OCI-M2 (cell line): ENCODE results near the gene FAM20B.

Source experiments
- DNase-seq: peaks from one replicate; lab custom pipeline; 2025; ENCODE audit not compliant: unreplicated experiment; lab: John Stamatoyannopoulos, UW

Gene FAM20B

GRCh38 chr1:179090923-179091322, 65.2 kb downstream of the FAM20B start:
- no peak for DNase-seq

- DNase-seq = no peak
Measured at GRCh38 chr1:179091691-179092165, 66.0 kb downstream of the FAM20B start.

GRCh38 chr1:179092896-179093461, 67.3 kb downstream of the FAM20B start:
- DNase-seq = no peak

- DNase-seq = no peak
Measured at GRCh38 chr1:179094818-179095217, 69.1 kb downstream of the FAM20B start.

GRCh38 chr1:179095377-179095776, 69.7 kb downstream of the FAM20B start:
- DNase-seq = no peak

GRCh38 chr1:179095924-179096323, 70.2 kb downstream of the FAM20B start:
- no peak for DNase-seq

- no peak for DNase-seq
Measured at GRCh38 chr1:179099891-179100290, 74.2 kb downstream of the FAM20B start.

GRCh38 chr1:179101566-179101965, 75.9 kb downstream of the FAM20B start:
- DNase-seq = no peak

- no peak for DNase-seq
Measured at GRCh38 chr1:179103999-179104398, 78.3 kb downstream of the FAM20B start.

GRCh38 chr1:179104611-179105250, 79.0 kb downstream of the FAM20B start:
- DNase-seq = no peak

GRCh38 chr1:179105393-179105792, 79.7 kb downstream of the FAM20B start:
- no peak for DNase-seq

- DNase-seq = no peak
Measured at GRCh38 chr1:179107706-179108629, 82.3 kb downstream of the FAM20B start.

GRCh38 chr1:179108644-179109043, 83.0 kb downstream of the FAM20B start:
- DNase-seq = no peak

- no peak for DNase-seq
Measured at GRCh38 chr1:179115181-179115580, 89.5 kb downstream of the FAM20B start.

- DNase-seq = no peak
Measured at GRCh38 chr1:179119513-179119912, 93.8 kb downstream of the FAM20B start.

- no peak for DNase-seq
Measured at GRCh38 chr1:179120736-179121135, 95.0 kb downstream of the FAM20B start.

GRCh38 chr1:179121159-179121938, 95.7 kb downstream of the FAM20B start:
- DNase-seq = no peak

GRCh38 chr1:179124873-179125272, 99.2 kb downstream of the FAM20B start:
- no peak for DNase-seq
